Activated T-cell treated with anti-CD3 and anti-CD28 coated beads, Interleukin-2, amount 50 U/mL, for 72 hours (primary cell): ENCODE results near the gene UFSP1. TPM values are rescaled to one million over a fixed set of nuclear protein-coding genes. Genes with fewer than 3 reads are reported as not detected.
"Not testable (repeated sequence)": the region's sequence is repeated elsewhere in the genome, so short reads cannot be mapped to it uniquely, and the experiment has no call there.

Experiments
- ATAC-seq, 2 donors: fragments of 150-1000 bp; cut with Tn5 transposase; replicated peaks in 1 of 2; 2 replicates each; pipeline ENCODE4 v1.10.0; 2021; ENCODE audit warnings: moderate library complexity in 2 of 2, mild to moderate bottlenecking in 1 of 2
- DNase-seq, 2 donors: peaks; one replicate each; pipeline ENCODE4 v3.0.0; 2021 to 2022; ENCODE audit warnings: mixed read lengths in 1 of 2
- H3K27ac Mint-ChIP-seq: one replicate; pipeline ENCODE4 v1.8.0; 2022; ENCODE audit warnings: mild to moderate bottlenecking, moderate library complexity, mixed read lengths
- H3K27me3 Mint-ChIP-seq: one replicate; pipeline ENCODE4 v1.8.0; 2022; ENCODE audit warnings: low read depth, mixed read lengths
- H3K36me3 Mint-ChIP-seq, 2 donors: one replicate each; pipeline ENCODE4 v1.8.0; 2022; ENCODE audit warnings: mixed read lengths in 2 of 2, mild to moderate bottlenecking in 1 of 2; ENCODE audit not compliant: insufficient read depth in 2 of 2
- H3K4me1 Mint-ChIP-seq: one replicate; pipeline ENCODE4 v1.8.0; 2022; ENCODE audit warnings: low read depth, mixed read lengths
- H3K4me3 Mint-ChIP-seq, 2 donors: one replicate each; pipeline ENCODE4 v1.8.0; 2022; ENCODE audit warnings: mild to moderate bottlenecking in 2 of 2, mixed read lengths in 2 of 2, moderate library complexity in 2 of 2
- H3K9me3 Mint-ChIP-seq, 2 donors: one replicate each; pipeline ENCODE4 v1.8.0; 2022; ENCODE audit warnings: mixed read lengths in 2 of 2
- total RNA-seq, 2 donors: library from RNA; stranded (reverse); gene quantifications; one replicate each; pipeline ENCODE4 v1.2.3, GENCODE V29; 2022

UFSP1 gene
- total RNA-seq: under 1 TPM; 0.34 to 0.83 TPM

GRCh38 chr7:100888988-100889750, at the start of gene UFSP1:
Gene UFSP1, minus strand, starts transcription at chr7:100889715. Its CDS starts 444 bp downstream, at chr7:100889271.
- Mint-ChIP-seq H3K27me3 (peaks cover 32% of the 10 kb centered on the region), H3K4me3 (peak within 1 kb of the TSS; percentile 83 to 89), H3K9me3 (no peaks in the 10 kb centered on the region), H3K27ac (peak within 1 kb of the TSS; percentile 62), H3K4me1 (peaks cover 50% of the 10 kb centered on the region), H3K36me3 (peaks cover 10 to 11% of the 10 kb centered on the region in 2 donors)
- DNase-seq (no peak), ATAC-seq (peak; percentile 54 to 58)

DNA sequence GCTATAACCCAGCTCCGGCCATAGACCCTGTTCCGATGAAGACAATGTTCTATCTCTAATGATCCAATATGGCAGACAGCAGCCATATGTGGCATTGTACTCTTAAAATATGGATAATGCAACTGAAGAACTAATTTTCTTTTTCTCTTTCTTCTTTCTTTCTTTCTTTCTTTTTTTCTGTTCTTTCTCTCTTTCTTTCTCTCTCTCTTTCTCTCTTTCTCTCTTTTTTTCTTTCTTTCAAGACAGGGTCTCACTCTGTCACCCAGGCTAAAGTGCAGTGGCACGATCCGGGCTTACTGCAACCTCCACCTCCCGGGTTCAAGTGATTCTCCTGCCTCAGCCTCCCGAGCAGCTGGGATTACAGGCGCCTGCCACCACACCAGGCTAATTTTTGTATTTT, 46.7 kb upstream of the UFSP1 start:
- H3K36me3 Mint-ChIP-seq, ATAC-seq, H3K27ac Mint-ChIP-seq, H3K9me3 Mint-ChIP-seq, H3K4me3 Mint-ChIP-seq, H3K4me1 Mint-ChIP-seq, DNase-seq: not testable (repeated sequence)
- H3K27me3 Mint-ChIP-seq: peaks cover 11% of the 10 kb centered on the region

- not testable (repeated sequence) for H3K27ac Mint-ChIP-seq, ATAC-seq, H3K9me3 Mint-ChIP-seq
These were observed 45.9 kb upstream of the UFSP1 start for GRCh38 chr7:100935381-100935780.

GRCh38 chr7:100933734-100934133, 44.2 kb upstream of the UFSP1 start:
- ATAC-seq: no peak
- Mint-ChIP-seq H3K36me3 (peaks cover 0 to 4% of the 10 kb centered on the region in 2 donors), H3K27ac (no peak overlapping the region), H3K27me3 (peaks cover 14% of the 10 kb centered on the region), H3K9me3 (peaks cover 2% of the 10 kb centered on the region in 2 donors), H3K4me1 (no peaks in the 10 kb centered on the region), H3K4me3 (no peak overlapping the region)
- DNase-seq: no peak

More at GRCh38 chr7:100935381-100935780, 45.9 kb upstream of the UFSP1 start:
- not testable (repeated sequence) for H3K4me3 Mint-ChIP-seq, DNase-seq, H3K4me1 Mint-ChIP-seq, H3K36me3 Mint-ChIP-seq
- H3K27me3 Mint-ChIP-seq: peaks cover 14% of the 10 kb centered on the region

DNA sequence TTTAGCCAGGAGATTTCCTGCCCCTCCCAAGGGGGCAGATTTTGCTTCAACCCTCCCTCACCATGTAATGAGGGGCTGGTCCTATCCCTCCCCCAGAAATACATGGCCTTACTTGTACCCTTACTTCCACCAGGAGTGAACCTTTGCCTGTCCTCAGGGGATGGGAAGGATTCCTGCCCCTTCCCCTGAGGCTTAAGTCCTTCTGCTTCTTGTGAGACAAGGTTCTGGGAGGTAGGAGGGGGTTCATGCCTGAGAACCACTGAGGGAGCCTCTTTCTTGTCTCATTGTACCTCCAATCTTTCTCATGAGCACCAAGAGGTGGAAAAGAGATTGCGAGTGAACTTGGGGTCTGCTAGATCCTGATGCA, 40.3 kb upstream of the UFSP1 start:
- DNase-seq (no peak), ATAC-seq (no peak)
- peaks cover 2% of the 10 kb centered on the region in 2 donors for H3K9me3 Mint-ChIP-seq
- no peak overlapping the region for H3K27ac Mint-ChIP-seq
- H3K27me3 Mint-ChIP-seq: peaks cover 14% of the 10 kb centered on the region
- no peak overlapping the region for H3K4me3 Mint-ChIP-seq
- peaks cover 0 to 4% of the 10 kb centered on the region in 2 donors for H3K36me3 Mint-ChIP-seq
- H3K4me1 Mint-ChIP-seq: no peaks in the 10 kb centered on the region

- ATAC-seq, H3K27ac Mint-ChIP-seq, H3K36me3 Mint-ChIP-seq, H3K9me3 Mint-ChIP-seq, H3K4me1 Mint-ChIP-seq, DNase-seq, H3K4me3 Mint-ChIP-seq: not testable (repeated sequence)
- H3K27me3 Mint-ChIP-seq: peaks cover 34% of the 10 kb centered on the region
These were observed 34.1 kb upstream of the UFSP1 start for GRCh38 chr7:100923616-100924015.

DNA sequence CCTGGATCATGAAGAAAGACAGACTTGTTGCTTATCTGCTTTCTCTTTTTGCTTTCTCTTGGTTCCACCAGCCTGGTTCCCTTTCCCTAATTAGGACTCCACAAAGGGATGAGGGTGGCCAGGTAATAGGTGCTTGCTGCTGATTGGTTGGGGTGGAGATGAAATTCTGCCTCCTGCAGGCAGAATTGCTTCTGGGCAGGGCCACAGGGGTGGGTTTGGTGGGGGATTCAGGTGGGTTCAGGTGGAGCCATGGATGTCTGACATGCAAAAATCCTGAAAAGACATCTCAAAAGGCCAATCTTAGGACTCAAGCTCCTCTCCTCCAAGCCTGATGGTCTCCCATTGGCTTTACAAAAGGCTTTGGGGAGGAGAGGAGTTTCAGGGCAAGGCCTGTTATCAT, 31.5 kb upstream of the UFSP1 start:
- H3K4me1 Mint-ChIP-seq: no peaks in the 10 kb centered on the region
- no peak for ATAC-seq
- no peak overlapping the region for H3K4me3 Mint-ChIP-seq
- no peak overlapping the region for H3K27ac Mint-ChIP-seq
- no peak for DNase-seq
- H3K9me3 Mint-ChIP-seq: no peaks in the 10 kb centered on the region
- peaks cover 34% of the 10 kb centered on the region for H3K27me3 Mint-ChIP-seq
- no peaks in the 10 kb centered on the region for H3K36me3 Mint-ChIP-seq

- not testable (repeated sequence) for H3K36me3 Mint-ChIP-seq, H3K4me1 Mint-ChIP-seq, H3K9me3 Mint-ChIP-seq, H3K27ac Mint-ChIP-seq, DNase-seq, H3K4me3 Mint-ChIP-seq, ATAC-seq
- peaks cover 34% of the 10 kb centered on the region for H3K27me3 Mint-ChIP-seq
These were observed 30.4 kb upstream of the UFSP1 start for GRCh38 chr7:100919779-100920437.

- peaks cover 34% of the 10 kb centered on the region for H3K27me3 Mint-ChIP-seq
- not testable (repeated sequence) for DNase-seq, H3K9me3 Mint-ChIP-seq, H3K27ac Mint-ChIP-seq, H3K4me1 Mint-ChIP-seq, H3K36me3 Mint-ChIP-seq, H3K4me3 Mint-ChIP-seq, ATAC-seq
These were observed 29.8 kb upstream of the UFSP1 start for GRCh38 chr7:100919335-100919734.

DNA sequence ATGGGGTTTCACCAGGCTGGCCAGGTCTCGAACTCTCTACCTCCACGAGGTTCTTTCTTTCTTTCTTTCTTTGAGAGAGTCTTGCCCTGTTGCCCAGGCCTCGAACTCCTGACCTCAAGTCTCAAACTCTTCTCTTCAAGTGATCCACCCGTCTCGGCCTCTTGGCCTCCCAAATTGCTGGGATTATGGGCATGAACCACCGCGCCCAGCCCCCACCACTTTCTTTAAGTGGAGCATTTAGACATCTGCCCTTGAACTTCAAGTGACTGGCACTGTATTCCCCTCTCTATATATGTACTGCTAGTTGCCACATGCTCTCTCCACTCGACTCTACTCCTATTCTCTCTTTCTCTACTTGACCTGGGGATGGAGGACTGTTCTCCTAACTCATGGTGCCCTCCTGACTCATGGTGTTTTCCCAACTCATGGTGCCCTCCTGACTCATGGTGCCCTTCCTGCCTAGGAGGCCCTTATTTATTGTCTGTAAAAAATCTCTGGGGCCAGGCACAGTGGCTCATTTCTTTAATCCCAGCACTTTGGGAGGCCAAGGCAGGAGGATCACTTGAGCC, 25.4 kb upstream of the UFSP1 start:
- Mint-ChIP-seq H3K27ac (no peak overlapping the region), H3K36me3 (no peaks in the 10 kb centered on the region), H3K27me3 (peaks cover 3% of the 10 kb centered on the region), H3K9me3 (no peaks in the 10 kb centered on the region), H3K4me1 (peaks cover 7% of the 10 kb centered on the region), H3K4me3 (no peak overlapping the region)
- ATAC-seq: peak; percentile 89 to 90
- DNase-seq: peak; percentile 8

GRCh38 chr7:100914208-100914878, 24.8 kb upstream of the UFSP1 start:
- Mint-ChIP-seq H3K4me1 (peaks cover 7% of the 10 kb centered on the region), H3K36me3 (no peaks in the 10 kb centered on the region), H3K27ac (no peak overlapping the region), H3K9me3 (no peaks in the 10 kb centered on the region), H3K4me3 (no peak overlapping the region), H3K27me3 (no peaks in the 10 kb centered on the region)
- DNase-seq: no peak
- ATAC-seq: no peak

DNA sequence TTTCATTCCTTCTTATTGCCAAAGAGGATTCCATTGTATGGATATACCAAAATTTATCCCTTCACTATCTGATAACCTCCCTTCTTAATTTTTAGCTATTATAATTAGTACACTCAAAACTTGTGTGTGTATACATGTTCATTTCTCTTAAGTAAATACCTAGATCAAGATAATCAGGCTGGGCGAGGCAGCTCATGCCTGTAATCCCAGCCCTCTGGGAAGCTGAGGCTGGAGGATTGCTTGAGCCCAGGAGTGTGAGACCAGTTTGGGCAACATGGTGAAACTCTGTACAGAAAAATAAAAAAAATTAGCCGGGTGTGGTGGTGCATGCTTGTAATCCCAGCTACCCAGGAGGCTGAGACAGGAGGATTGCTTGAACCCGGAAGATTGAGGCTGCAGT, 22.0 kb upstream of the UFSP1 start:
- peaks cover 0 to 2% of the 10 kb centered on the region in 2 donors for H3K9me3 Mint-ChIP-seq
- ATAC-seq: no peak
- H3K36me3 Mint-ChIP-seq: no peaks in the 10 kb centered on the region
- no peak overlapping the region for H3K27ac Mint-ChIP-seq
- no peak overlapping the region for H3K4me3 Mint-ChIP-seq
- no peaks in the 10 kb centered on the region for H3K27me3 Mint-ChIP-seq
- peaks cover 7% of the 10 kb centered on the region for H3K4me1 Mint-ChIP-seq
- no peak for DNase-seq

DNA sequence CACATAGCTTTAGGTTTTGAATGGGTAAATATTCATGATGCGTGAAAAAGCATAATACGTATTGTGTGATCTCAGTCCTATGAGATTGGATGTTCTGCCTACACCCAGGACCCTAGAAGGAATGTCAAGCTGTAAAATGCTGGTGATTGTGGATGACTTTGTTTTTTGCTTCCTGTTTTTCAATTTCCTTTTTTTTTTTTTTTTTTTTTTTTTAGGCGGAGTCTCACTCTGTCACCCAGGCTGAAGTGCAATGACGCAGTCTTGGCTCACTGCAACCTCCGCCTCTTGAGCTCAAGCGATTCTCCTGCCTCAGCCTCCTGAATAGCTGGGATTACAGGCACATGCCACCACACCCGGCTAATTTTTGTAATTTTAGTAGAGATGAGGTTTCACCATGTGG, 20.9 kb upstream of the UFSP1 start:
- not testable (repeated sequence) for H3K36me3 Mint-ChIP-seq, H3K9me3 Mint-ChIP-seq, H3K4me3 Mint-ChIP-seq, DNase-seq, H3K27ac Mint-ChIP-seq, ATAC-seq, H3K27me3 Mint-ChIP-seq, H3K4me1 Mint-ChIP-seq
